Naive B cell (primary cell): ENCODE data around the gene MAJIN. TPM values are rescaled to one million over a fixed set of nuclear protein-coding genes. Genes with fewer than 3 reads are reported as not detected.

ENCODE experiments used
- ATAC-seq, 2 donors: fragments of 150-1000 bp; cut with Tn5 transposase; 2 replicates each; pipeline ENCODE4 v1.10.0; 2021; ENCODE audit warnings: low read depth in 2 of 2, mild to moderate bottlenecking in 2 of 2, moderate library complexity in 2 of 2
- DNase-seq: peaks from one replicate; pipeline ENCODE4 v3.0.0; 2022
- H3K27ac Mint-ChIP-seq, 6 donors: one replicate each; pipeline ENCODE4 v1.8.0; 2020 to 2022; ENCODE audit warnings: mild to moderate bottlenecking in 6 of 6, mixed read lengths in 6 of 6, moderate library complexity in 5 of 6, inconsistent platforms in 2 of 6
- H3K27me3 Mint-ChIP-seq, 3 donors: one replicate each; pipeline ENCODE4 v1.8.0; 2021 to 2022; ENCODE audit warnings: mixed read lengths in 3 of 3, mild to moderate bottlenecking in 1 of 3
- H3K36me3 Mint-ChIP-seq, 2 donors: one replicate each; pipeline ENCODE4 v1.8.0; 2020 to 2022; ENCODE audit warnings: mixed read lengths in 2 of 2, inconsistent platforms in 1 of 2, mild to moderate bottlenecking in 1 of 2
- H3K4me1 Mint-ChIP-seq, 3 donors: one replicate each; pipeline ENCODE4 v1.8.0; 2020 to 2022; ENCODE audit warnings: mixed read lengths in 3 of 3, inconsistent platforms in 1 of 3, mild to moderate bottlenecking in 1 of 3, moderate library complexity in 1 of 3
- H3K4me3 Mint-ChIP-seq, 8 donors: one replicate each; pipeline ENCODE4 v1.8.0; 2020 to 2022; ENCODE audit warnings: mild to moderate bottlenecking in 8 of 8, mixed read lengths in 8 of 8, moderate library complexity in 8 of 8, inconsistent platforms in 2 of 8
- H3K9me3 Mint-ChIP-seq, 7 donors: one replicate each; pipeline ENCODE4 v1.8.0; 2020 to 2022; ENCODE audit warnings: mixed read lengths in 7 of 7, mild to moderate bottlenecking in 5 of 7, inconsistent platforms in 2 of 7, moderate library complexity in 1 of 7
- polyA plus RNA-seq, 6 donors: library from polyadenylated mRNA; unstranded; fragments of 300-500 nt; fragmentation: Illumina TruSeq; gene quantifications; one replicate each; pipeline ENCODE4 v1.2.3, GENCODE V29; 2021; ENCODE audit warnings: low read depth in 6 of 6

The MAJIN gene
- polyA plus RNA-seq, 6 donors from 2014 or later, result 0.48 to 1.7 (median 1.1) TPM; not detected in 2

DNA sequence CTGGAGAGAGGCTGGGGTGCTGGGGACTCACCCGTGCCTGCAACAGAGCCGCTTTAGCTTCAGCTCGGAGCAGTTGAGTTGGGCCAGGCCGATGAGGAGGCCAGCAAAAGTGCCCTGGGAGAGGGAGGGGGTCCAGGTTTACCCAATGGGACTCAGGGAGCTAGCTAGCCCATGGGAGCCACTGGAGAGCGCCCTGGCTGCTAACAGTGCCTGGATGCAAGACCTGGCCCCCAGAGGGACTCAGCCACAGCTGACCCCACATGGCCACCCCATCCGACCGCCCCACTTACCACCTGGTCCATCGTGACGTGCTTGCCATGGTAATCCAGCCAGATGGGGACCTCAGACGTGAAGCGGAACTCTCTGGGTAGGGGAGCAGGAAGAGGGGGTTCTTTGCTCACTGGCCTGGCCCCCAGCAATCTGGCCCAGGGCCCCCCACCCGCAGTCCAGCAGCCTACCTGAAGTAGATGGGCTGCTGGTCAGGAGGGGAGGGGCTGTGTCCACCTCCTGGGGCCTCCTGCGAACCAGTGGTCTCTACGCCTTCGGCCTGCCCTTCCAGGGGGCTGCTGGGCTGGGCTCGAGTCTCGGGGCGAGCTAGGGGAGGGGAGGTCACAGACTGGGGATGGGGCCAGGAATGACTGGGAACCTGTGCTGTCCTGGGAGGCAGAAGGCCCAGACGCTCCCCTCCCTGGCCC lies 74.4 kb downstream of the MAJIN start:
- Mint-ChIP-seq H3K27ac (peak overlapping the region in 1 of 6 donors; percentile 28), H3K36me3 (peaks cover 0 to 18% of the 10 kb centered on the region in 2 donors), H3K4me3 (no peak overlapping the region), H3K27me3 (no peaks in the 10 kb centered on the region), H3K9me3 (no peaks in the 10 kb centered on the region), H3K4me1 (peaks cover 12 to 16% (median 14%) of the 10 kb centered on the region in 3 donors)
- no peak for DNase-seq
- no peak for ATAC-seq

DNA sequence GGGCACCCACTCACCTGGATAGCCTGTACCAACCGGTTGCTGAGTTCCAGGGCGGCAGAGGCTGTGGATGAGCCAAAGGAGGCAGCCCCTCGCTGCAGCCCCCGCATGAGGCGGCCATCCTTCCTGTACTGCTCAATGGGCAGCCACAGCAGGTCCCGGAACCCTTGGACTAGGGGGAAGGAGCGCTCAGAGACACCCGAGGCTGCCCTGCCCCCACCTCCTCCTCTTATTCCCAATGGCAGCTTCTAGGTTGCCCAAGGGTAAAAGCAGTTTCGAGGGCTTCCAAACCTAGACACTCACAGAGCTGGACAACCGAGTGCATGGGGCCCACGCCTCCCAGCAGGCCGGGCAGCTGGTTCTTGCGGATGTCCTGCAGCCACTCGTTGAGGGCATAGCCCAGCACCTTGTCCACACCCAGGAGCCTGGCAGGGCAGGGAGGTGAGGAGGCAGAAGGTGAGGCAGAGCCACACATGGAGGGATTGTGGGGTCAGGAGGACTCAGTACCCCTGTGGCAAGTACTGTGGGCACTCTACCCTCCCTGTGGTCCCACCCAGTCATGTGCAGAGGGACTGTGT lies 75.4 kb downstream of the MAJIN start:
- H3K27me3 Mint-ChIP-seq, result no peaks in the 10 kb centered on the region
- no peaks in the 10 kb centered on the region for H3K9me3 Mint-ChIP-seq
- peaks cover 22 to 26% (median 24%) of the 10 kb centered on the region in 3 donors for H3K4me1 Mint-ChIP-seq
- H3K36me3 Mint-ChIP-seq, result peaks cover 0 to 11% of the 10 kb centered on the region in 2 donors
- H3K27ac Mint-ChIP-seq, result peak overlapping the region in 2 of 6 donors; percentile 15 to 63
- no peak for ATAC-seq
- no peak for DNase-seq
- no peak overlapping the region for H3K4me3 Mint-ChIP-seq

DNA sequence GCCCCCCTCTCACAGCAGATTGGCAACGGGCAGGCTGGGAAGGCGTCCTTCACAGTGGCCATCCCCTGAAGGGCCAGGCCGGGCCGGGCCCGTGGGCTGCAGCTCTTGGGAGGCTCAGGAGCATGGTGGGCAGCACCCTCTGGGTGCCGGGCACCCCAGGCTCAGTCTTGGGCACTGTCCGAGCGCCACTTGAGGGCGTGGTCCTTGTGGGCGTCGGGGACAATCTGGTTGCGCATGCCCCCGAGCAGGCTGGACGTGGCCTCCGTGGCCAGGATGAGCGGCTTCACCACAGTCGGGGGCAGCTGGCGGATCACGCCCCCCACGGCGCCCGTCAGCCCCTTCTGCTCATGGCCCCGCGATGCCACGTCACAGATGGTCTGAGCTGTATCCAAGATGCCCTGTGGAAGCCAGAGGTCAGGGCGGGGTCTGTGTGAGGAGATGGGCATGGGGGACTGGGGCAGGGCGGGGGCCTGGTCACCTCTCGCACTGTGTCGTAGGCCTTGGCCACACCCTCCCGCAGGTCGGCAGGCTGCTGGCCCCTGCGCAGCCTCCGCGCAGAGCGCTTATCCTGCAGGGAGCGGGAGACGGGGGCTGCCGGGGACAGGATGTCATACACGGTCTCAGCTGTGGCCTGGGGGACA lies 77.0 kb downstream of the MAJIN start:
- Mint-ChIP-seq H3K4me3 (no peak overlapping the region), H3K27me3 (no peaks in the 10 kb centered on the region), H3K36me3 (peaks cover 0 to 2% of the 10 kb centered on the region in 2 donors), H3K4me1 (peaks cover 18 to 32% (median 28%) of the 10 kb centered on the region in 3 donors), H3K9me3 (no peaks in the 10 kb centered on the region), H3K27ac (no peak overlapping the region)
- DNase-seq (no peak), ATAC-seq (no peak)

DNA sequence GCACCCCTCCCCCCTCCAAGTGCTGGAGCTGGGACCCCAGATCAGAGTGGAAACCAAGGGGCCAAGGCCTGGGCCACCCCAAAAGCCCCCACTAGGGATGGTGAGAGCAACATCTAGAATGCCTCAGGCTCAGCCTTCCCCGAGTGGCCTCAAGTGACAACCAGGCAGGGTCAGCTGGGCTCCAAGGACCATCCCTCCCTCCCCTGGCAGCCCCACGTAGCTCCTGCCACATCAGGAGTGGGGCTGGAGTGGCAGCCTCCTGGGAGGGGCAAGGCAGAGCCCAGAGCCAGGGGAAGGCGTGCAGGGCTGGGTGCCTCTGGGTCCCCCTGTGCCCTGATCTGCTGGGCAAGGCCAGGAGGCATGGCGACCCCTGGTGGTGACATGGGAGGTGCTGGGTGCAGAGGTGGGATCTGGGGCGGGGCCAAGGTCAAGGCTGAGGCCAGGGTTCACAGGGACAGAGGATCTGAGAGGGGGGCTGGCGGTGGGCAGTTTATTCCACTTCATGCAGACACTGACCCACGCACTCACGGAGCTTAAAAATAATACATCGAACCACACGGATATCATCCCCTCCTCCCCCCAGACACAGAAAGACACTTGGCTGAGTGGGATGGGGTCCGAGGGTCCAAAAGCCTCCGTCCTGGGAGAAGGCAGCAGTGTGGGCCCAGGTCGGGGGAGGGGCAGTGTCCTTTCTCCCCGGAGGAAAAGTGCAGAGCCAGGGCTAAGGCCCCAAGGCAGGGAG lies 77.7 kb downstream of the MAJIN start:
- DNase-seq (peak; percentile 85), ATAC-seq (peak; percentile 96 to 99)
- H3K4me3 Mint-ChIP-seq, result no peak overlapping the region
- H3K27me3 Mint-ChIP-seq, result no peaks in the 10 kb centered on the region
- H3K36me3 Mint-ChIP-seq, result no peaks in the 10 kb centered on the region
- peak overlapping the region in 2 of 6 donors; percentile 84 to 89 for H3K27ac Mint-ChIP-seq
- H3K9me3 Mint-ChIP-seq, result no peaks in the 10 kb centered on the region
- peaks cover 18 to 32% (median 29%) of the 10 kb centered on the region in 3 donors for H3K4me1 Mint-ChIP-seq

DNA sequence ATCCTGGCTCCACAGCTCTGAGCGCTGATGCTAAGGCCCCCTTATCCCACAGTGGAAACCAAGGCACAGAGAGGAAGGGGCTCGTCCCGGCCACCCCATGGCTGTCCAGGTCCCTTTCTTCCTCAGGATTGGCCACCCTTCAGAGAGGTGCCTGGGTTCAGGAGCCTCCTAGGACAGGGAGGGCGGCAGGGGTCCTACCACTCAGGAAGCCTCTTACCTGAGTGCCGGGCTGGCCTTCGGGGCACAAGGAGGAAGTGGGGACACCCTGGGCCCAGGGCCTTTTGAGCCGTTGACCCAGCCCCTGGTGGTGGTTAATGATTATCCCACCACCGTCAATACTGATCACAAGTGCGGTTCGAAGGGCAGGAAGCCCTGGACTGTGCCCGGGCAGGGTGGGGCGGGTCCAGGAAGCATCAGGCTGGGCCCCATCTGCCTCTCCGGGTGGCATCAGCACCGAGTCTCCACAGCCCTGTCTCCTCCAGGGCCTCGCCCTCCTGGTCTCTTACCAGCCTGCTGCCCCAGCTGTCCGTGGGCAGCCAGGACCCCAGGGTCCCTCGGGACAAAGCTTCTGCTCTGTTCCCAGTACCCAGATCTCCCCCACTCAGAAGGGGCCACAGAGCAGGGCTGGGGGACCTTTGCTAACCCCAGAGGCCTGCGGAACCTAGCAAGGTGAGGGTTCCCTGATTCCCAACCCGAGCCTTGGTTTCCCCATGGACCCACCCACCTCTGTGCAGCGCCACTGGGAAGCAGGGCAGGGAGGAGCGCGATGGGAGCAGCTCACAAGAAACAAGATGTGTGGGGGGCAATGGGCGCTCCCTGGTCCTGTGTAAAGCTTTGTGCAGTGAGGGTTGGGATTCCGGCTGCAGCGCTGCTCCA lies 78.5 kb downstream of the MAJIN start:
- H3K27ac Mint-ChIP-seq, result no peak overlapping the region
- peaks cover 19 to 39% (median 37%) of the 10 kb centered on the region in 3 donors for H3K4me1 Mint-ChIP-seq
- ATAC-seq (no peak), DNase-seq (no peak)
- peak overlapping the region in 1 of 8 donors; percentile 51 for H3K4me3 Mint-ChIP-seq
- H3K27me3 Mint-ChIP-seq, result no peaks in the 10 kb centered on the region
- H3K36me3 Mint-ChIP-seq, result no peaks in the 10 kb centered on the region
- no peaks in the 10 kb centered on the region for H3K9me3 Mint-ChIP-seq

DNA sequence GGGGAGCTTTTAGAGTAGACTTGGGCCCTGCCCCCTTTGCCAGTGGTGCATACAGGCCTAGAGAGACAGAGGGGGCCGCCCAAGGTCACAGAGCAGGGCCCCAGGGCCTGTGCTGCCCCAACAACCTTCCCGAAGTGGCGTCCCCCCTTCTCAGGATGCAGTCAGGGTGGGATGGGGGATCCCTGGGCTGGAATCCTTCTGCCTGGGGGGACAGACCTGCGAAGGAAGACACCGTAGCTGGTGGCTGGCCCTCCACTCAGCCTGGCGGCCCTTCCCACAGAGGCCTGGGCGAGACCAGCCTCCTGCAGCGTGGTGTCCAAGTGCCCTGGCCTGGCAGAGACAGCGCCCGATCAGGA lies 79.1 kb downstream of the MAJIN start:
- peaks cover 25 to 45% (median 42%) of the 10 kb centered on the region in 3 donors for H3K4me1 Mint-ChIP-seq
- peak overlapping the region in 5 of 8 donors; percentile 35 to 53 (median 51) for H3K4me3 Mint-ChIP-seq
- H3K9me3 Mint-ChIP-seq, result no peaks in the 10 kb centered on the region
- peak overlapping the region in 2 of 6 donors; percentile 45 to 89 for H3K27ac Mint-ChIP-seq
- ATAC-seq (no peak), DNase-seq (no peak)
- H3K36me3 Mint-ChIP-seq, result no peaks in the 10 kb centered on the region
- no peaks in the 10 kb centered on the region for H3K27me3 Mint-ChIP-seq

DNA sequence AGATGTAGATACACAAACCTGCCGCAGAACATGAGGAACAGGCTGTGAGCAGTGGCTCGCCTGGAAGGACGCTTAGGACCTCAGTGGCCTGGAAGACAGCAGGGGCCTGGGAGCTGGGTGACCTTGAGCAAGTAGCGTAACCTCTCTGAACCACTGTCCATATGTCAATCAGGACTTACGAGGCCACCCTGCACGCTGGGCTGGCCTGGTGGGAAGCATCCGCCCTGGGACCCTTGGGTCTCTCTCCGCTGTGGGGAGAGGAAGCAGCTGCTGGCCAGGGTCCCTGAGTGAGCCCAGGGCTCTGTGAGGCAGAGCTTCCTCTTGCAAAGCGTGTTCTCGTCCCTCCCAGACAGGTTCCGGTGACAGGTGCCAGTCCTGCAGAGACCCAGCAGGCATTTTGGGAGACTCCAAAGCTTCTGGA lies 79.5 kb downstream of the MAJIN start:
- Mint-ChIP-seq H3K4me1 (peaks cover 26 to 46% (median 45%) of the 10 kb centered on the region in 3 donors), H3K27ac (peak overlapping the region in 4 of 6 donors; percentile 45 to 90 (median 82))

DNA sequence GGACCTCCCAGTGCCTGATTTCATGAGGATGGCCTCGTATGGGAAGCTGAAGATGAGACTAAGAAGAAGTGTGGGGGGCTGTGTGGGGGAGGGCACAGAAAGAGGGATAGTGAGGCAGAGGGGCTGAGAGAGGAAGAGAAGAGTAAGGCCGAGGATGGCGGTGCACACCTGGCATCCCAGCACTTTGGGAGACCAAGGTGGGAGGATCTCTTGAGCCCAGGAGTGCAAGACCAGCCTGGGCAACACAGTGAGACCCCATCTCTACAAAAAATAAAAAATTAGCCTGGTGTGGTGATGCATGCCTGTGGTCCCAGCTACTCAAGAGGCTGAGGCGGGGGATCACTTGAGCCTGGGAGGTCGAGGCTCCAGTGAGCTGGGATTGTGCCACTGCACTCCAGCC lies 80.0 kb downstream of the MAJIN start:
- Mint-ChIP-seq H3K27me3 (no peaks in the 10 kb centered on the region), H3K36me3 (no peaks in the 10 kb centered on the region), H3K4me3 (peak overlapping the region in 3 of 8 donors; percentile 51 to 53 (median 51)), H3K4me1 (peaks cover 29 to 49% (median 47%) of the 10 kb centered on the region in 3 donors), H3K27ac (peak overlapping the region in 4 of 6 donors; percentile 45 to 90 (median 71)), H3K9me3 (no peaks in the 10 kb centered on the region)
- ATAC-seq (no peak), DNase-seq (no peak)

More for the DNA sequence above, 79.5 kb downstream of the MAJIN start:
- no peak for DNase-seq
- Mint-ChIP-seq H3K9me3 (no peaks in the 10 kb centered on the region), H3K27me3 (no peaks in the 10 kb centered on the region), H3K4me3 (peak overlapping the region in 5 of 8 donors; percentile 35 to 53 (median 51)), H3K36me3 (no peaks in the 10 kb centered on the region)
- no peak for ATAC-seq

DNA sequence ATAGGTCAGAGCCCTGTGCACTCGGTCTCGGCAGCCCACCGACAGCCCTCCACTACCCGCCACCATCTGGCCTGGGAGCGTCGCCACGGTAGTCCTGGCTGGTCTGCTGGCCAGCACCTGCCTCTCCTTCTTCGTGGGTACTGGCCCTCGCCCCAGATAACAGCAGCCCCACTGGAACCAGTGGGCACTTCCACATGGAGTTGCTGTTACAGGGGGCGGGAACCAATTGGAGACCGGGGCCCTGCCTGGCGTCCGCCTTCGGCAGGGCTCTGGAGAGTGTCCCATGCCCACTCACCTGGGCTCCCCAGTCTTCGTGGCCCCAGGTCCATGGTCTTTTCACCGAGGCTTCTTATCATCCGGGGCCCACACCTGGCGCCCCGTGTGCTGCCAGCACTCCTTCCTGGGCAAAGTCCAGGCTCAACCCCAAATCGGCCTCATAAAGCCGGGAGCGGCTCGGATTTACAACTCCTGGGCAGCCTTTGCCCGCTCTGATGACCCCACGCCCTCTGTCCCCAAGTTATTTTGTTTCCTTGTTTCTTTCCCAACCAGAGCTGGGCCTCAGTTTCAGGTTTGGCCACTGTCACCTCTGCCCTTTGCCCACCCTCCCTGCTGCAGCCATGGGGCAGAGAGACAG lies 80.6 kb downstream of the MAJIN start:
- Mint-ChIP-seq H3K36me3 (no peaks in the 10 kb centered on the region), H3K27ac (peak overlapping the region in 3 of 6 donors; percentile 37 to 45 (median 39)), H3K4me1 (peaks cover 29 to 49% (median 47%) of the 10 kb centered on the region in 3 donors), H3K4me3 (no peak overlapping the region), H3K9me3 (no peaks in the 10 kb centered on the region), H3K27me3 (no peaks in the 10 kb centered on the region)
- ATAC-seq (no peak), DNase-seq (no peak)

DNA sequence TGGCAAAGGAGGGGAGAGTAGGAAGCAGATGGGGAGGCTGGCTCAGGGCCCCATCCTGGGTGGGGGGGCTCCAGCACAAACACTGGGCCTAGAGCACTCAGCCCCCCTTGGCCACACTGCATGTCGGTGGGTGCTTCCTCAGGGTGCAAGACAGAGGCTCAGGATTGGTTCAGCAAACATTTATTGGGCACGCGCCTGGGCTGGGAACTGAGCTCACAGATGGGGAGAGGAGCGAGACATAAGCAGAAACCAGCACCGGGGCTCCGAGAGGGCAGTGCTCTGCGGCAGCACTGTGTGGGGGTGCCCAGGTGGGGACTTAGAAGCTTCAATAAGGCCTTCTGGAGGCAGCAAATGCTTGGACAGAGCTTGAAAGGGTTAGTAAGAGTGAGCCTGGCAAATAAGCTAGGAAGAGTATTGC lies 81.4 kb downstream of the MAJIN start:
- no peaks in the 10 kb centered on the region for H3K9me3 Mint-ChIP-seq
- peaks cover 34 to 50% (median 49%) of the 10 kb centered on the region in 3 donors for H3K4me1 Mint-ChIP-seq
- no peak overlapping the region for H3K4me3 Mint-ChIP-seq
- DNase-seq (no peak), ATAC-seq (no peak)
- H3K27ac Mint-ChIP-seq, result peak overlapping the region in 2 of 6 donors; percentile 54 to 60
- H3K36me3 Mint-ChIP-seq, result no peaks in the 10 kb centered on the region
- no peaks in the 10 kb centered on the region for H3K27me3 Mint-ChIP-seq

DNA sequence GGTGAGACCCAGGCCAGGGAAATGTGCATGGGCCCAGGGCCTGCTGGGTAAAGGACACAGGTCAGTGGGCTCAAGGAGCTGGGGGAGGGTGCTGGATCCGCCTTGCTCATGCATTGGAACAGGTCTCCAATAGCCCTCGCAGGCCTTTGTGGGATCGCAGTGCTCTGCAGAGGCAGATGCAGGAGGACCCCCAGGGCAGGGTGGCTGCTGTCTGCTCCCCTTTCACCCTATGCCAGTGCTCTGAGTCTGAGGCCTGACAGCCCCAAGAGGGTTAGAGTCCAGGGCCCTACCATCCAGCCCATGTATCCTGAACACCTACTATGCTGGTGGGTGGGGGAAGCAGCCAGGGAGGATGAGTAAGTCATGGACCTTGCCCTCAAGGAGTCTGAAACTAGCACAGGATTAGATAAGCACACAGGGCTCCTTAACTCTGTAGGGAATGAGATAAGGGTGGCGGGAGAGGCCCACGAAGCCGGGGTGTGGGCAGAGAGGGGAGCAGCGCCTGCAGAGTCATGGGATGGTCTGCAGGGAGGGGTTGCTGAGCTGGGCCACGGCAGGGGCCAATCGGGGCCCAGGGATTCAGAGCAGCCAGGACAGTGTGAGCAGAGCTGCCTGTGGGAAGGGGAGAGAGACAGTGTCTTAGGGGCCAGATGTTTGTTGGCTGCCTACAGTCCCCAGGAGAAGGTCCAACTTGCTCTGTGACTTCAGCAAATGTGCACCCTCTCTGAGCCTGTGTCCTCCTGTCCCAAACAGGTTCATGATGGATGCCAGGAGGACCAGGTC lies 83.0 kb downstream of the MAJIN start:
- ATAC-seq (no peak), DNase-seq (no peak)
- Mint-ChIP-seq H3K4me1 (peaks cover 32 to 48% (median 46%) of the 10 kb centered on the region in 3 donors), H3K27me3 (no peaks in the 10 kb centered on the region), H3K9me3 (no peaks in the 10 kb centered on the region), H3K27ac (peak overlapping the region in 4 of 6 donors; percentile 26 to 87 (median 65)), H3K36me3 (no peaks in the 10 kb centered on the region), H3K4me3 (peak overlapping the region in 3 of 8 donors; percentile 58 to 89 (median 59))
